ENCODE data around the gene MLF1.
"Not testable (repeated sequence)": the region's sequence is repeated elsewhere in the genome, so short reads cannot be mapped to it uniquely, and the experiment has no call there.

MLF1 gene

GRCh38 chr3:158570999-158571702 is at the start of gene MLF1:
Gene MLF1, plus strand, starts transcription at chr3:158571194. Its CDS starts 107 bp downstream, at chr3:158571301.
- DNase-seq (ENCODE audit: low spot score in 2 of 2) (peak; percentile 58 to 73), ATAC-seq (replicated peaks; ENCODE audit: extremely low read depth, poor library complexity, severe bottlenecking) (peak; percentile 87)
- H3K9me3 Mint-ChIP-seq: no peaks in the 10 kb centered on the region
- H3K4me1 Mint-ChIP-seq: peaks cover 12% of the 10 kb centered on the region
- H3K4me3 Mint-ChIP-seq: peak within 1 kb of the TSS; percentile 94
- H3K27me3 Mint-ChIP-seq: peaks cover 48% of the 10 kb centered on the region
- peaks cover 8% of the 10 kb centered on the region for H3K36me3 Mint-ChIP-seq (ENCODE audit: insufficient read depth)
- H3K27ac Mint-ChIP-seq (ENCODE audit: low read depth): peak within 1 kb of the TSS; percentile 99

- no peaks in the 10 kb centered on the region for H3K9me3 Mint-ChIP-seq
- no peaks in the 10 kb centered on the region for H3K27me3 Mint-ChIP-seq
- H3K27ac Mint-ChIP-seq (ENCODE audit: low read depth): no peak overlapping the region
- H3K4me3 Mint-ChIP-seq: no peak overlapping the region
- ATAC-seq (replicated peaks; ENCODE audit: extremely low read depth, poor library complexity, severe bottlenecking) (no peak), DNase-seq (ENCODE audit: low spot score in 2 of 2) (no peak)
- peaks cover 2% of the 10 kb centered on the region for H3K36me3 Mint-ChIP-seq (ENCODE audit: insufficient read depth)
- H3K4me1 Mint-ChIP-seq: no peaks in the 10 kb centered on the region
Observed at GRCh38 chr3:158522221-158523136, 48.5 kb upstream of the MLF1 start.

GRCh38 chr3:158528076-158528674 is 42.8 kb upstream of the MLF1 start:
- Mint-ChIP-seq H3K36me3 (ENCODE audit: insufficient read depth) (no peaks in the 10 kb centered on the region), H3K9me3 (no peaks in the 10 kb centered on the region), H3K4me1 (no peaks in the 10 kb centered on the region), H3K4me3 (no peak overlapping the region), H3K27me3 (no peaks in the 10 kb centered on the region), H3K27ac (ENCODE audit: low read depth) (no peak overlapping the region)
- DNase-seq (ENCODE audit: low spot score in 2 of 2) (no peak), ATAC-seq (replicated peaks; ENCODE audit: extremely low read depth, poor library complexity, severe bottlenecking) (no peak)

GRCh38 chr3:158531334-158531733 is 39.7 kb upstream of the MLF1 start:
- DNase-seq (ENCODE audit: low spot score in 2 of 2) (no peak), ATAC-seq (replicated peaks; ENCODE audit: extremely low read depth, poor library complexity, severe bottlenecking) (no peak)
- Mint-ChIP-seq H3K9me3 (no peaks in the 10 kb centered on the region), H3K4me3 (no peak overlapping the region), H3K27ac (ENCODE audit: low read depth) (no peak overlapping the region), H3K36me3 (ENCODE audit: insufficient read depth) (no peaks in the 10 kb centered on the region), H3K27me3 (no peaks in the 10 kb centered on the region), H3K4me1 (no peaks in the 10 kb centered on the region)

GRCh38 chr3:158532099-158532734 is 38.8 kb upstream of the MLF1 start:
- no peaks in the 10 kb centered on the region for H3K4me1 Mint-ChIP-seq
- DNase-seq (ENCODE audit: low spot score in 2 of 2) (no peak), ATAC-seq (replicated peaks; ENCODE audit: extremely low read depth, poor library complexity, severe bottlenecking) (no peak)
- no peaks in the 10 kb centered on the region for H3K27me3 Mint-ChIP-seq
- H3K27ac Mint-ChIP-seq (ENCODE audit: low read depth): no peak overlapping the region
- H3K36me3 Mint-ChIP-seq (ENCODE audit: insufficient read depth): no peaks in the 10 kb centered on the region
- H3K9me3 Mint-ChIP-seq: no peaks in the 10 kb centered on the region
- no peak overlapping the region for H3K4me3 Mint-ChIP-seq

GRCh38 chr3:158535918-158536317 is 35.1 kb upstream of the MLF1 start:
- H3K4me3 Mint-ChIP-seq: no peak overlapping the region
- H3K27me3 Mint-ChIP-seq: no peaks in the 10 kb centered on the region

GRCh38 chr3:158539414-158540014 is 31.5 kb upstream of the MLF1 start:
- Mint-ChIP-seq H3K4me1 (no peaks in the 10 kb centered on the region), H3K4me3 (no peak overlapping the region), H3K27ac (ENCODE audit: low read depth) (no peak overlapping the region), H3K9me3 (no peaks in the 10 kb centered on the region), H3K36me3 (ENCODE audit: insufficient read depth) (peaks cover 5% of the 10 kb centered on the region), H3K27me3 (no peaks in the 10 kb centered on the region)
- DNase-seq (ENCODE audit: low spot score in 2 of 2) (peak in 1 of 2 donors; percentile 15), ATAC-seq (replicated peaks; ENCODE audit: extremely low read depth, poor library complexity, severe bottlenecking) (no peak)

More at GRCh38 chr3:158535918-158536317, 35.1 kb upstream of the MLF1 start:
- Mint-ChIP-seq H3K36me3 (ENCODE audit: insufficient read depth) (no peaks in the 10 kb centered on the region), H3K4me1 (no peaks in the 10 kb centered on the region), H3K27ac (ENCODE audit: low read depth) (no peak overlapping the region), H3K9me3 (no peaks in the 10 kb centered on the region)
- ATAC-seq (replicated peaks; ENCODE audit: extremely low read depth, poor library complexity, severe bottlenecking) (no peak), DNase-seq (ENCODE audit: low spot score in 2 of 2) (no peak)

GRCh38 chr3:158540066-158540465 is 30.9 kb upstream of the MLF1 start:
- Mint-ChIP-seq H3K27me3 (no peaks in the 10 kb centered on the region), H3K4me3 (no peak overlapping the region), H3K9me3 (no peaks in the 10 kb centered on the region), H3K4me1 (no peaks in the 10 kb centered on the region), H3K27ac (ENCODE audit: low read depth) (no peak overlapping the region), H3K36me3 (ENCODE audit: insufficient read depth) (peaks cover 7% of the 10 kb centered on the region)
- no peak for ATAC-seq (replicated peaks; ENCODE audit: extremely low read depth, poor library complexity, severe bottlenecking)
- DNase-seq (ENCODE audit: low spot score in 2 of 2): no peak

- Mint-ChIP-seq H3K4me3 (no peak overlapping the region), H3K27me3 (no peaks in the 10 kb centered on the region), H3K27ac (ENCODE audit: low read depth) (no peak overlapping the region), H3K9me3 (no peaks in the 10 kb centered on the region), H3K36me3 (ENCODE audit: insufficient read depth) (peaks cover 11% of the 10 kb centered on the region), H3K4me1 (no peaks in the 10 kb centered on the region)
- ATAC-seq (replicated peaks; ENCODE audit: extremely low read depth, poor library complexity, severe bottlenecking) (no peak), DNase-seq (ENCODE audit: low spot score in 2 of 2) (no peak)
Observed at GRCh38 chr3:158548691-158549090, 22.3 kb upstream of the MLF1 start.

- H3K4me3 Mint-ChIP-seq; H3K27ac Mint-ChIP-seq (ENCODE audit: low read depth); H3K4me1 Mint-ChIP-seq; DNase-seq (ENCODE audit: low spot score in 2 of 2); ATAC-seq (replicated peaks; ENCODE audit: extremely low read depth, poor library complexity, severe bottlenecking); H3K27me3 Mint-ChIP-seq; H3K36me3 Mint-ChIP-seq (ENCODE audit: insufficient read depth); H3K9me3 Mint-ChIP-seq: not testable (repeated sequence)
Observed at GRCh38 chr3:158549938-158550337, 21.1 kb upstream of the MLF1 start.

GRCh38 chr3:158552124-158552523 is 18.9 kb upstream of the MLF1 start:
- DNase-seq (ENCODE audit: low spot score in 2 of 2): no peak
- Mint-ChIP-seq H3K4me3 (no peak overlapping the region), H3K36me3 (ENCODE audit: insufficient read depth) (peaks cover 4% of the 10 kb centered on the region), H3K27ac (ENCODE audit: low read depth) (no peak overlapping the region), H3K27me3 (peaks cover 5% of the 10 kb centered on the region), H3K4me1 (no peaks in the 10 kb centered on the region), H3K9me3 (no peaks in the 10 kb centered on the region)
- no peak for ATAC-seq (replicated peaks; ENCODE audit: extremely low read depth, poor library complexity, severe bottlenecking)

- Mint-ChIP-seq H3K4me3 (no peak overlapping the region), H3K4me1 (no peaks in the 10 kb centered on the region)
Observed at GRCh38 chr3:158559504-158559903, 11.5 kb upstream of the MLF1 start.

More at GRCh38 chr3:158559504-158559903, 11.5 kb upstream of the MLF1 start:
- DNase-seq (ENCODE audit: low spot score in 2 of 2) (no peak), ATAC-seq (replicated peaks; ENCODE audit: extremely low read depth, poor library complexity, severe bottlenecking) (no peak)
- no peaks in the 10 kb centered on the region for H3K9me3 Mint-ChIP-seq
- H3K27me3 Mint-ChIP-seq: peaks cover 13% of the 10 kb centered on the region
- H3K36me3 Mint-ChIP-seq (ENCODE audit: insufficient read depth): no peaks in the 10 kb centered on the region
- H3K27ac Mint-ChIP-seq (ENCODE audit: low read depth): no peak overlapping the region

Data from central memory CD8-positive, alpha-beta T cell (primary cell).